Measurements from ENCODE around the gene SMG6. TPM values are rescaled to one million over a fixed set of nuclear protein-coding genes. Genes with fewer than 3 reads are reported as not detected.

Gene SMG6
- total and polyA plus RNA-seq, 2 donors (not counting 1 experiment from before 2014, with no cell fraction given), result 10.6 to 35.5 TPM

DNA sequence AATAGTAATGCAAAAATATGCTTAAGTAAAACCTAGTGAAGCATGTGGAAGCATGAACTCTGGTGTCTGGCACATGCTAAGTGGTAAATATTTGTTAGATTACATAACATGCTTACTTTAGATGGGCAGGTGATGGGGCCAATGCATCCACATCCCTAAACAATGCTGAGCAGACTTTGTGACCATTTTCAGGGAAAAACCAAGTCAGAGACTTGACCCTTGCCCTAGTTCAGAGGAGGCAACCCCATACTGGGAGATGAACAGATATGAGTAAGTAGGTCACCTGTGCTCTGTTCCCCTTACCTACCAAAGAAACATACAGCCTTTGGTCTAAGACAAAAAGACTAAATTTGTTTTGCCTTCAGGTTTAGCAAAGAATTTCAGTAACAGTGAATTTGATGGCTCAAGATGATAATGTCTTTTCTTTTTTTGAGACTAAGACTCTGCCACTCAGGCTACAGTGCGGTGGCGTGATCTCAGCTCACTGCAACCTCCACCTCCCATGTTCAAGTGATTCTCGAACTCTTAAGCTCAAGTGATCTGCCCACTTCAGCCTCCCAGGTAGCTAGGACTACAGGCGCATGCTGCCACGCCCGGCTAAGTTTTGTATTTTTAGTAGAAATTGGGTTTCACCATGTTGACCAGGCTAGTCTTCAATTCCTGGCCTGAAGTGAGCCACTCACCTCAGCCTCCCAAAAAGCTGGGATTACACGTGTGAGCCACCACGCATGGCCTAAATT is 157.3 kb downstream of the SMG6 start:
- ATAC-seq (ENCODE audit: low read depth) (no peak), DNase-seq (no peak)
- no peak overlapping the region for H3K27ac ChIP-seq (ENCODE audit: low read length in 2 of 2)
- no peaks in the 10 kb centered on the region for H3K4me1 ChIP-seq (ENCODE audit: control insufficient read depth in 2 of 2, insufficient read depth in 2 of 2, low read length in 2 of 2)
- intact Hi-C loops (cut with micrococcal nuclease), result no loop called here
- H3K27me3 Mint-ChIP-seq, result no peaks in the 10 kb centered on the region
- H3K4me2 ChIP-seq (replicated peaks; ENCODE audit: low read depth, low read length, poor library complexity, severe bottlenecking), result no peak overlapping the region
- H3K4me3 Mint-ChIP-seq, result no peak overlapping the region
- no peak overlapping the region for H3K9ac ChIP-seq (ENCODE audit: low read length)
- no CpG with 5 or more reads among the region's 8 CpGs for WGBS (ENCODE audit: insufficient coverage)
- ChIA-PET CTCF (no interaction called here), POLR2A (no interaction called here)
- H3K79me2 ChIP-seq (ENCODE audit: control insufficient read depth, insufficient read depth, low read length), result no peaks in the 10 kb centered on the region
- H3K4me3 ChIP-seq (ENCODE audit: control extremely low read depth in 1 of 5, extremely low read depth in 1 of 5, insufficient read depth in 1 of 5, low read depth in 2 of 5, low read length in 4 of 5), result no peak overlapping the region
- TF ChIP-seq CTCF (IDR thresholded peaks at IDR 0.05) (no peak), EZH2 (IDR thresholded peaks at IDR 0.05; ENCODE audit: borderline replicate concordance, insufficient read depth, low read depth, low read length, poor library complexity, severe bottlenecking) (no peak)
- H4K20me1 ChIP-seq (ENCODE audit: control insufficient read depth, insufficient read depth, low read length, poor library complexity, severe bottlenecking), result no peaks in the 10 kb centered on the region
- peaks cover 5% of the 10 kb centered on the region for H3K4me1 Mint-ChIP-seq
- no peaks in the 10 kb centered on the region for H3K9me3 ChIP-seq (ENCODE audit: control extremely low read depth in 1 of 3, control insufficient read depth in 2 of 3, insufficient read depth in 1 of 3, low read length in 2 of 3)
- H3K27me3 ChIP-seq (replicated peaks in 1 of 4; ENCODE audit: control extremely low read depth in 1 of 4, control insufficient read depth in 3 of 4, insufficient read depth in 4 of 4, low read length in 3 of 4), result no peaks in the 10 kb centered on the region
- no peak overlapping the region for H2AFZ ChIP-seq (ENCODE audit: insufficient read depth, low read depth, low read length, poor library complexity, severe bottlenecking)
- H3K9me3 Mint-ChIP-seq (ENCODE audit: insufficient read depth), result no peaks in the 10 kb centered on the region
- no peaks in the 10 kb centered on the region for H3K36me3 ChIP-seq (replicated peaks in 1 of 2; ENCODE audit: control extremely low read depth in 1 of 2, control insufficient read depth in 1 of 2, extremely low read depth in 1 of 2, insufficient read depth in 2 of 2, low read length in 1 of 2)
- H3K27ac Mint-ChIP-seq, result no peak overlapping the region

- H3K4me2 ChIP-seq (replicated peaks; ENCODE audit: low read depth, low read length, poor library complexity, severe bottlenecking), result no peak overlapping the region
- H4K20me1 ChIP-seq (ENCODE audit: control insufficient read depth, insufficient read depth, low read length, poor library complexity, severe bottlenecking), result no peaks in the 10 kb centered on the region
- no peak overlapping the region for H3K9ac ChIP-seq (ENCODE audit: low read length)
- 100% methylated on average over 5 of the region's 7 CpGs for WGBS (ENCODE audit: insufficient coverage)
- H3K27me3 ChIP-seq (replicated peaks in 1 of 4; ENCODE audit: control extremely low read depth in 1 of 4, control insufficient read depth in 3 of 4, insufficient read depth in 4 of 4, low read length in 3 of 4), result no peaks in the 10 kb centered on the region
- ChIA-PET CTCF (interaction anchor here (0.6 to 1.4 kb wide), 5 partner anchors 11 to 100 kb away, joined by 3 to 6 read pairs (median 4); partner anchors contain the start of gene HIC1), POLR2A (no interaction called here)
- no peak overlapping the region for H3K4me3 Mint-ChIP-seq
- no peaks in the 10 kb centered on the region for H3K36me3 ChIP-seq (replicated peaks in 1 of 2; ENCODE audit: control extremely low read depth in 1 of 2, control insufficient read depth in 1 of 2, extremely low read depth in 1 of 2, insufficient read depth in 2 of 2, low read length in 1 of 2)
- ATAC-seq (ENCODE audit: low read depth) (no peak), DNase-seq (no peak)
- H2AFZ ChIP-seq (ENCODE audit: insufficient read depth, low read depth, low read length, poor library complexity, severe bottlenecking), result no peak overlapping the region
- intact Hi-C loops (cut with micrococcal nuclease), result no loop called here
- H3K4me1 Mint-ChIP-seq, result no peaks in the 10 kb centered on the region
- no peaks in the 10 kb centered on the region for H3K9me3 ChIP-seq (ENCODE audit: control extremely low read depth in 1 of 3, control insufficient read depth in 2 of 3, insufficient read depth in 1 of 3, low read length in 2 of 3)
- TF ChIP-seq CTCF (IDR thresholded peaks at IDR 0.05) (no peak), EZH2 (IDR thresholded peaks at IDR 0.05; ENCODE audit: borderline replicate concordance, insufficient read depth, low read depth, low read length, poor library complexity, severe bottlenecking) (no peak)
- H3K27ac Mint-ChIP-seq, result no peak overlapping the region
- no peaks in the 10 kb centered on the region for H3K27me3 Mint-ChIP-seq
- H3K9me3 Mint-ChIP-seq (ENCODE audit: insufficient read depth), result no peaks in the 10 kb centered on the region
- no peak overlapping the region for H3K4me3 ChIP-seq (ENCODE audit: control extremely low read depth in 1 of 5, extremely low read depth in 1 of 5, insufficient read depth in 1 of 5, low read depth in 2 of 5, low read length in 4 of 5)
- H3K27ac ChIP-seq (ENCODE audit: low read length in 2 of 2), result no peak overlapping the region
- no peaks in the 10 kb centered on the region for H3K4me1 ChIP-seq (ENCODE audit: control insufficient read depth in 2 of 2, insufficient read depth in 2 of 2, low read length in 2 of 2)
- H3K79me2 ChIP-seq (ENCODE audit: control insufficient read depth, insufficient read depth, low read length), result no peaks in the 10 kb centered on the region
Observed at GRCh38 chr17:2144701-2145100, 158.9 kb downstream of the SMG6 start.

Data from B cell (primary cell).